ENCODE results near the gene IL12RB1.
A peak's percentile ranks its signal among the peaks of the same experiment; 100 is the strongest.
"Not testable (repeated sequence)": the region's sequence is repeated elsewhere in the genome, so short reads cannot be mapped to it uniquely, and the experiment has no call there.

The IL12RB1 gene

GRCh38 chr19:18046059-18046718, 40.5 kb downstream of the IL12RB1 start:
- no peak for DNase-seq (ENCODE audit: low read depth in 2 of 2)

DNA sequence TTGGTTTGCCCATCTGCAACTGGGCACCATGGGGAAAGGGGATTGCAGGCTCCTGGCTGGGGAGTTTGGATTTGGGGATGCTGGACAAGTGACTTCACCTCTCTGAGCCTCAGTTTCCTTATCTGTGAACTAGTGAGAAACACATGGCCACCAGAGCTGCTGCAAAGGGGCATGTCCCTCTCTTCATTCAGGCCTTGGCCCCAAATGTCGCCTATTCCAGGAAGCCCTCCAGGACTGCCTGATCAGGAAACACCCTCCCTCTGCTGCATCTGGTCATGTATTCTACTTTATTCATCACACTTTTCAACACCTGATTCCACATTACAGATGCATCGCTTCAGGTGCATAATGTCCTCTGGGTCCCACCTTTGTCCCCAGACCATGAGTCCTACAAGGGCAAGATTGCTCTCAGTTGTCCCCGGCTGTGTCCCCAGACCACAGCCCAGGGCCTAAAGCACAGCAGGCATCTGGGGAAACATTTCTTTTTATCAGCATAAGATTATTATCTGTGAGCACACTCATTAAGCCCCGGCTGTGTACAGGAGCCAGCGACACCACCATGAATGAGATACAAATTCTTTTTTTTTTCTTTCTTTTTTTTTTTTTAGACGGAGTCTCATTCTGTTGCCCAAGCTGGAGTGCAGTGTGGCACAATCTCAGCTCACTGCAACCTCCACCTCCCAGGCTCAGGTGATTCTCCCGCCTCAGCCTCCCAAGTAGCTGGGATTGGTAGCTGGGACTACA, 41.3 kb downstream of the IL12RB1 start:
- DNase-seq (ENCODE audit: low read depth in 2 of 2) = no peak

DNA sequence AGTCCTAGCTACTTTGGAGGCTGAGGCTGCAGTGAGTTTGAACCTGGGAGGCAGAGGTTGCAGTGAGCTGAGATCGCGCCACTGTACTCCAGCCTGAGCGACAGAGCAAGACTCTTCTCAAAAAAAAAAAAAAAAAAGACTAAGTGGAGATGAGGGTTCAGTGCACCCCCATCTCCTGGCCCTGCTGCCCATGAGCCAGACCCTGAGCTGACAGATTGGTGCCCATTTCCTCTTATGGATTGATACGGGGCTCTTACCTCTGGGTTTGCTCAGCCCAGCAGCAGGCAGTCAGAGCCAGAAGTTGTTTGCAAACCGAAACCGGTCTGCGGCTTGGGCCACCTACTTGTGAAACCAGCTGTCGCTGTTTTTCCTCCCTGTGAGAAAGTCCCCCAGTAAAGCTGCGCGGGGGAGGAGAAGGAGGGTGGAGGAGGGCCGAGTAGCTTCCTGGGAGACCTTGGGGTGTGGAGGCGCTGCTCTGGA, 41.9 kb downstream of the IL12RB1 start:
- DNase-seq (ENCODE audit: low read depth in 2 of 2) = peak; percentile 69 to 78

- DNase-seq (ENCODE audit: low read depth in 2 of 2) = no peak
These were observed 43.1 kb downstream of the IL12RB1 start for GRCh38 chr19:18043676-18044075.

- DNase-seq (ENCODE audit: low read depth in 2 of 2) = no peak
These were observed 45.7 kb downstream of the IL12RB1 start for GRCh38 chr19:18041054-18041453.

- DNase-seq (ENCODE audit: low read depth in 2 of 2) = not testable (repeated sequence)
These were observed 54.6 kb downstream of the IL12RB1 start for GRCh38 chr19:18032102-18032501.

- not testable (repeated sequence) for DNase-seq (ENCODE audit: low read depth in 2 of 2)
These were observed 55.3 kb downstream of the IL12RB1 start for GRCh38 chr19:18031401-18031800.

- DNase-seq (ENCODE audit: low read depth in 2 of 2) = no peak
These were observed 57.0 kb downstream of the IL12RB1 start for GRCh38 chr19:18029617-18030338.

DNA sequence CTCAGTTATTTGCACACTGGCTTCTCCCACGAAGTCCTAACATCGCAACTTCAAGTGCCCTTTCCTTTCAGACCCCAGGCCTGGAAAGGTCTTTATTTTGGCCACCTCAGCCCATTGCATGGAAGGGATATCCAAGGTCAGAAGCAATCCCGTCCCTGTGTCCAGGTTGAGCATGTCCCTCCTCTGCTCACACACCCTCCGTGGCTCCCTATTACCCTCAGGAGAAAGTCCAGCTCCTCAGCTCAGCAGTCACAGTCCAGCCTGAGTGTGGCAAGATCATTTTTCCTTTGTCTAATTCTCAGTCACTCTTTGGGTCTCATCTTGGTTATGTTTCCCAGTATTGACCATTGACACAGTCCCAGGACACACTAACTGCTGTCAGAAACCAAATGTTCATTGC, 59.6 kb downstream of the IL12RB1 start:
- DNase-seq (ENCODE audit: low read depth in 2 of 2) = no peak

DNA sequence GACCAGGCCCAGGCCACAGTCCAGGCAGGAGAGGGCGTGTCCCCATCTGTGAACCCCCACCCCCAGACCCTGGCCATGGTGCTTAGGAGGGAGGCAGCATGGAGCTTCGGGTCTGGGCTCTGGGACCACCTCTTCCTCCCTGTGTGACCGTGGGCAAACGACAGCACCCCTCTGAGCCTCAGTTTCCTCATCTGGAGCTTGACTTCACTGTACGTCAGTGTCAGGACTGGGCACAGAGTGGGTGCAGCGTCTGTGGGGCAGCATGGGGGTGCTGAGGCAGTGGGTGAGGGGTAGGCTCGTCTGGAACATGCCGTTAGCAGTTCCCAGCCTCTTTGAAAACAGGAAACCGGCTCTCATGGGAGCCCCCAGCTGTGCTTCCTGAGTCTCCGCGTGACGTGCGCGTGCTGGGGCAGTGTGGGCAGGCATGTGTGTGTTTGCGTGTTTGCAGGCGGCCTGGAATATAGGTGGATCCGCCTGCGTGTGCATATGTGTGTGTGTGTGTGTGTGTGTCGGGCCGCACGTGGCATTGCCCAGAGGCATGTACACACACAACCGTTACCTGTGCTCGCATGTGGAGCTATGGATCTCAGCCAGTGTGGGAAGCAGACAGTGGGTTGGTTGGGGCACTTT, 63.0 kb downstream of the IL12RB1 start:
- peak in 1 of 2 donors; percentile 41 for DNase-seq (ENCODE audit: low read depth in 2 of 2)

DNA sequence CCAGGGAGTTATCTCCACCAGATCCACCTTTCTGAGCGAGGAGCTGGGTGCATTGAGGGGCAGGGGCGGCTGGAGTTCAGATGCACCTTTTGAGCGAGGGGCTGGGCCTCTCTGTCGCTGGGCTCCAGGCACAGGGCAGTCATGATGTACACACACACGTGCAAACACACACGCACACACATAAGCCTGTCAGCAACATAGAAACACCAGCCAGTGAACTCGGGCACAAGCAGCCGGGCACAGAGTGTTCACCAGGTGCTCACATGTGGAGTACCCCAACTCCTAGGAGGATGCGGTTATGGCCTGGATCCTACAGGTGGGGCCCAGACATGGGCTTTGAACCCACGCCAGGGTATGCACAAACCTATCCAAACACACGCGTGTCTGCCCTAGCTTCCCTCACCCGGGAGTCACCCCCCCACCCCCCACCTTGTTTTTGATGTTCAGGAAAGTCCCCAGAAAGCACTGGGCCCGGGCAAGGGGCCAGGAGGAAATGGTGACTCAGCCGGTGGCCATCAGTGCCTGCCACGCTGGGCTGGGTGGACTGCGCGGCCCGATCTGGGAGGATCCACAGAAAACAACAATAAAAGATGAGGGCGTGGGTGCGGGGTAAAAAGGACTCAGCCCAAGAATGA, 65.5 kb downstream of the IL12RB1 start:
- peak; percentile 46 to 50 for DNase-seq (ENCODE audit: low read depth in 2 of 2)

- no peak for DNase-seq (ENCODE audit: low read depth in 2 of 2)
These were observed 66.3 kb downstream of the IL12RB1 start for GRCh38 chr19:18020212-18021085.

DNA sequence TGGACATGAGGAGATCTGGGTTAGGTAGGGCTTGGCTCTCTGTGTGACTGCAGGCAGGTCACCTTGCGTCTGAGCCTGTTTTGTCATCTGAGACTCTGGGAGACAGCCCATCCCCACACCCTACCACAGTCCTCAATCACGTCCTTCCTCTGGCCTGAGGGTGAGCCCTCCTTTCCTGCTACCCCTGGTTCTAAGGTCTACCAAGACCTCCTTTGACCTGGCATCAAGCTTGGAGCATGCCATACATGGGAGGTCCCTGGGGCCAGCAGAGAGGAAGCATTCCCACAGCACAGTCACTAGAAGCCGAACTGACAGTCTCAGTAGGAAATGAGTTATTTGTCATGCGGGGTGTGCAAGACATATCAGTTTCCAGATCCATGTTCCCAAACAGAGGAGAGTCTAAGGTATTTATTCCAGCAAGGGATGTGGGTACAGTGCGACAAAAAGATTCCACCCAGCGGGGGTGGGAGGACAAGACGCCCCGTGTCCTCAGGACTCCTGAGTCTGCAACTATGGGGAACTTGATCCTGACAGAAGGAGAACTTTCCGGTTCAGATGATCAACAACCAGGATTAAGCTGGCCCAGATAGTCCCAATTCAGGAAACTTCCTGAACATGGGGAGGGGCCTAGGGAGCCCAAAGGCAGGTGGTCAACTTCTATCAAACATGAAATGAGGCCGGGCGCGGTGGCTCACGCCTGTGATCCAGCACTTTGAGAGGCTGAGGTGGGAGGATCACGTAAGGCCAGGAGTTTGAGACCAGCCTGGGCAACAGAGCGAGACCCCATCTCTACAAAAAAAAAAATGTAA, 69.3 kb downstream of the IL12RB1 start:
- no peak for DNase-seq (ENCODE audit: low read depth in 2 of 2)

DNA sequence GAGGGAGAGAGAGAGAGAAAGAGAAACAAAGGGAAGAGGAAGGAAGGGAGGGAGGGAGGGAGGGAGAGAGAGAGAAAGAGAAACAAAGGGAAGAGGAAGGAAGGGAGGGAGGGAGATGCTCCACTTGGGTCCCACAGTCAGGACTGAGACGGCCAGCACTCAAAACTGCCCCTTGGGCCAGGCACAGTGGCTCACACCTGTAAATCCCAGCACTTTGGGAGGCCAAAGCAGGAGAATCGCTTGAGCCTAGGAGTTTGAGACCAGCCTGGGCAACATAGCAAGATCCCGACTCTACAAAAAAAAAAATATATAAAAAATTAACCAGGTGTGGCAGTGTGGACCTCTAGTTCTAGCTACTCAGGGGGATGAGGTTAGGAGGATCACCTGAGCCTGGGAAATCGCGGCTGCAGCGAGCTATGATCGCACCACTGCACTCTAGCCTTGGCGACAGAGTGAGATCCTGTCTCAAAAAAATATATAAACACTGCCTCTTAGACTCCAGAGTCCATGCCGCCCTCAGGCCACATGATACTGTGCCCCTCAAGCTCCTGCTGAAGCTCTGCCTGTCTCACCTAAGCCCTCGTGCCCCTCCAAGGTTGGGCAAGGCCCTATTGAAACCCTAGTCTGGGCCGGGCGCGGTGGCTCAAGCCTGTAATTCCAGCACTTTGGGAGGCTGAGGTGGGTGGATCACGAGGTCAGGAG, 70.4 kb downstream of the IL12RB1 start:
- no peak for DNase-seq (ENCODE audit: low read depth in 2 of 2)

DNA sequence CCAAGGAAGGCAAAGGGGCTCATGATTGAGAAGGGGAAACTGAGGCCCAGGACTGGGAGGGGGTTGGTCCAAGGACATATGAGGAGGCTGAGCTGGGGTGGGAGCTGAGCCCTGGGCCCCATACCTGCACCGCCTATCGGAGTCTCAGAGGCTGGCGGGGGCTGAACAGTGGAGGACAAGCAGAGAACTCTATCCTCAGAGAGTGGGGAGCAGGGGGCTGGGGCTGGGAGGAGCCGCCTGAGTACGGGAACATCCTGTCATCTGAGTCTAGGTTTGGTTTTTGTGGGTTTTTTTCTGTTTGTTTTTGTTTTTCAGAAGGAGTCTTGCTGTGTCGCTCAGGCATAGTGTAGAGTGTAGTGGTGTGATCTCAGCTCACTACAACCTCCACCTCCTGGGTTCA, 72.5 kb downstream of the IL12RB1 start:
- no peak for DNase-seq (ENCODE audit: low read depth in 2 of 2)

- DNase-seq (ENCODE audit: low read depth in 2 of 2) = no peak
These were observed 73.3 kb downstream of the IL12RB1 start for GRCh38 chr19:18013210-18014111.

GRCh38 chr19:18010149-18010548, 76.6 kb downstream of the IL12RB1 start:
- DNase-seq (ENCODE audit: low read depth in 2 of 2) = no peak

- DNase-seq (ENCODE audit: low read depth in 2 of 2) = no peak
These were observed 77.2 kb downstream of the IL12RB1 start for GRCh38 chr19:18009412-18010066.
